Putamen (tissue), 1 donor: ENCODE measurements around the gene IFNGR2.
"Not testable (repeated sequence)": the region's sequence is repeated elsewhere in the genome, so short reads cannot be mapped to it uniquely, and the experiment has no call there.

Experiments used
- DNase-seq: peaks from one replicate; pipeline ENCODE4 v3.0.0-alpha.2; 2016; ENCODE audit warnings: low spot score

The IFNGR2 gene

DNA sequence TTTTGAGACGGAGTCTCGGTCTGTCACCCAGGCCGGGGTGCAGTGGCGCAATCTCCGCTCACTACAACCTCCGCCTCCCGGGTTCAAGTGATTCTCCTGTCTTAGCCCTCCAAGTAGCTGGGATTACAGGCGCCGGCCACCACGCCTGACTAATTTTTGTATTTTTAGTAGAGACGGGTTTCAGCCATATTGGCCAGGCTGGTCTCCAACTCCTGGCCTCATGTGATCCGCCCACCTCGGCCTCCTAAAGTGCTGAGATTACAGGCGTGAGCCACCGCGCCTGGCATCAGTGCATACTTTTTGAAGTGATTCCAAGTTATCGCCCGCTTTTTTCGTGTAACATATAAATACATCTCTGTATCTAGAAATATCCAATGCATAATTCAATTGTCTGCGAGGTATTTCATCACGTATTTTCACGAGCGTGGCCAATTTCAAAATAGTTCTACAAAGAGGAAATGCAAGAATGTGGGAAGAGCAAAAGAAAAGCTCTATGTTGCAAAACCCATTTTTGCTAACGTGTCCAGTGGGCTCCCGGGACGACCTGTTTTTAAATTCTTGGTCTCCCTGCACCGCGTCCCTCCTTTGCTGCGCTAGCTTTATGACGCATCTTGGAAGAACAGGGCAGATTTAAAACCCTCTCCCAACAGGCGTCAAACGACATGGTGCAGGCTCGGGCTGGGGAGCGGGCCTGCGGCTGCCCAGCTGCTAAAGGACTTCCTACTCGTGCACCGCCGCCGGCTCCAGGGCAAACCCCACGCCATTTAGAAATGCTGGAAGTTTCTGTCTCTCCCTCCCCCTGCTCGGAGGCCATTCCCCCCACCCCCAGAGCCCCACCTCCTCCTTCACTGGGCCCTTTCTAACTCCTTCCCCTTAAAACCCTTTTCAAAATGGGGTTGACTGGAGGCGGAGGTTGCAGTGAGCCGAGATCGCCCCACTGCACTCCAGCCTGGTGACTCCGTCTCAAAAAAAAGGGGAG lies 923 bp upstream of the IFNGR2 start:
- DNase-seq, result peak; percentile 53

DNA sequence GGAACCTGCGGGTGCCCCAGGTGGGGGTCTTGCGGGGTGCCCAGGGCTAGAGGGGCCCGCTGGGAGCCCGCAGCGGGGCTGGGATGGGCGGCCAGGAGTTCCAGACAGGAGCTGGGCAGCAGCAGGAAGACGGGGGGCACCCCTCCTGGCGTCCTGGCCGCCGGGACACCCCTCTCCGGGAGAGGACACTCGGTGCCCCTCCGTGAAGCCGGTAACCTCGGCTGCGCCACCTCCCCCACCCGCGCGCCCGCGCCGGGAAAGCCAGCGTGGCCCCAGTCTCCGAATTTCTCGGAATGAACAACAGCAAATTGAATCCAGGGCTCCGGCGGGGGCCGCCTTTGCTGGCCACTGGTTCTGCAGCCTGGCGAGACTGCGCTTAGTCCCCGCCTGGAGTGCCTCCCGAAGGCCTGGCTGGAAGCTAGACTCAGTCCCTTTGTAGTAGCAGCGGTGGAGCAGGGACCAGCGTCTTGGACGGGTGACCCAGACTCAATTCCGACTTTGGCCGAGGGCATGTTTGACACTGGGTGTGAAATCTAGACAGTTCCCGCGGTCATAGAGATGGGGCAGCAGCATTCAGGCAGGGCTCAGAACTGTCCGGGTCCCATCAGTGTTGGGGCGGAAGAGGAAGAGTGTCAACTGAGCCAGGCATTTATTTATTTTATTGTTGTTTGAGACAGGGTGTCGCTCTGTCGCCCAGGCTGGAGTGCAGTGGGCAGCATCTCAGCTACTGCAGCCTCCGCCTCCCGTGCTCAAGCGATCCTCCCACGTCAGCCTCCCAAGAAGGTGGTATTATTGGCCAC lies 773 bp downstream of the IFNGR2 start:
- peak; percentile 38 for DNase-seq

DNA sequence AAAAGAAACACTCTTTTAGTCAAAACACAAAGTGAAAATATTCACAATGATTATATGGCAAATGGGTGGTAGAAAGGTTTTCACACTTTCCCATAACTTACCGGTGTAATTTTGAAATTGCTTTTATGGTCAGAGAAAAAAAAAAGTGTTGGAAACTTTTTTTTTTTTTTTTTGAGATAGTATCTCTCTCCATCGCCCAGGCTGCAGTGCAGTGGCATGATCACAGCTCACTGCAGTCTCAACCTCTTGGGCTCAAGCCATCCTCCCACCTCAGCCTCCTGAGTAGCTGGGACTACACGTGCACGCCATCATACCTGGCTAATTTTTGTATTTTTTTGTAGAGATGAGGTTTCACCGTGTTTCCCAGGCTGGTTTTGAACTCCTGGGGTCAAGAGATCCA lies 3.3 kb downstream of the IFNGR2 start:
- no peak for DNase-seq

DNA sequence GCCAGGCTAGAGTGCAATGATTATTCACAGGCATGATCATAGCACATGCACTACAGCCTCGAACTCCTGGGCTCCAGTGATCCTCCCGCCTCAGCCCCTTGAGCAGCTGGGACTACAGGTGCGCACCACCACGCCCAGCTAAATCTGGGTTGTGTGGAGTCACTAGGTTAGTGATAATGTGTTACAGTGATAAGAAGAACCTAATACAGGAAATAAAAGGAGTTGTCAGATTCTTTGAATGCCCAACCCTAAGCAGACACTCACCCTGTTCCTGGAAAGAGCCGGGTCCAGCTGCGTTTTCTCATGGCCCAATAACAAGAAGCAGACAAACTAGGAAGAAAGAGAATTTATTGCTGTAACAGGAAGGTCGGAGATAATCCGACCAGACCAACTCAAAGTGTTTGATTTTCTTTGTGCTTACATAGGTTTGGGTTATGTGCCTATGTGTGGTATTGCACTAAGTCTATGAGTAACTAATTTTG lies 8.8 kb downstream of the IFNGR2 start:
- DNase-seq, result no peak

DNA sequence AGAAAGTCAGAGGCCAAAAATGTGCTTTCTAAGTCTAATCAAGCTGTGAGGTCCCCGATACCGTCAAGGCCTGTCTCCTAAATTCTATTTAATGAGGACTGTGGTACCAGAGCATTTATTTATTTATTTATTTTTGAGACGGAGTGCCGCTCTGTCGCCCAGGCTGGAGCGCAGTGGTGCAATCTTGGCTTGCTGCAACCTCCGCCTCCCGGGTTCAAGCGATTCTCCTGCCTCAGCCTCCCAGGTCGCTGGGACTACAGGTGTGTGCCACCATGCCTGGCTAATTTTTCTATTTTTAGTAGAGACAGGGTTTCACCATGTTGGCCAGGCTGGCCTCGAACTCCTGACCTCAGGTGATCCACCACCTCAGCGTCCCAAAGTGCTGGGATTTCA lies 9.2 kb downstream of the IFNGR2 start:
- not testable (repeated sequence) for DNase-seq

DNA sequence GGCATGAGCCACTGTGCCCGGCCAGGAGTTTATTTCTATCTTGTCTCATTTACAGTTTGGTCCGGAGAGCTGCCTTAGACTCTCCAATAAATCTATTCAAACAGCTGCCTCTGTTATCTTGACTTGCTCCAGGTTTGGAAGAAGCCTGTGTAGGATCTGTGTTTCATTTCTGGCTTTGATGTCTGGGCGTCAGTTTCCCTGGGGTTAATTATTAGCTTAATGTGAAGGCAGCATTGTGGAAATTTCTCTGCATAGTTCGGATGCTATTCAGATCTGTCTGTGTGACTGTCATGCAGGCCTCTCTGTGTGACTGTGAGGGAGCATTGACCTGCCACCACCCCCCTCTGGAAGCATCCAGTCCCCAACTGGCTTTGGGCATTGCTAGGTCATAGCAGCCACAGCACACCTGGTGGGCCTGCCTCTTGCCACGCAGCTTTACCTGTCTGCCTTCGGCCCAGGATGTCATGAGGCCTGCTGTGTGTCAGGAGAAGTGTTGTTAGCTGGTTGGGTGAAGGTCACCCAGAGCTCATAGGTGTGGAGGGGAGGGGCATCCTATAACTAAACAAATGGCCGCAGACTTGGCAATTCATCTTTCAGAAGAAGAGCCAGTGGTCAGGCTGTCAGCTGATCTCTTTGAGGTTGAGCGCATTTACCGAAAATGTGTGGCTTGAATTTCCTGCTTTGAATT lies 9.8 kb downstream of the IFNGR2 start:
- DNase-seq, result no peak

DNA sequence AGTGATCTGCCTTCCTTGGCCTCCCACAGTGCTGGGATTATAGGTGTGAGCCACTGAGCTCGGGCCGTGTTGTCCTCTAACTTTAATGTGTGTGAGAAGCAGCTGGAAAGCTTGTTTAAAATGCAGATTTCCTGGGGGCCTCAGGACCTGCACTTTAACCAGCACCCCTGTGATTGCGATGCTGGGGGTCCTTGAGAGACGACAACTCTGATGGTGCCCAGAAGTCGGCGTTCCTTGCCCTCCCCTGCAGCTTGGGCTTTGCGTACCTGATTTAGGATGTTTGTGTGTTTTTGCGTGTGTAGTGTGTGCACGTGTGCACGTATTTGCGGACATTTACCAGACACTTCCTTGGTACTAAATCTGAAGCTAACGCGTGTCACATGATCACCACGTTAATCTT lies 10.9 kb downstream of the IFNGR2 start:
- DNase-seq, result no peak

DNA sequence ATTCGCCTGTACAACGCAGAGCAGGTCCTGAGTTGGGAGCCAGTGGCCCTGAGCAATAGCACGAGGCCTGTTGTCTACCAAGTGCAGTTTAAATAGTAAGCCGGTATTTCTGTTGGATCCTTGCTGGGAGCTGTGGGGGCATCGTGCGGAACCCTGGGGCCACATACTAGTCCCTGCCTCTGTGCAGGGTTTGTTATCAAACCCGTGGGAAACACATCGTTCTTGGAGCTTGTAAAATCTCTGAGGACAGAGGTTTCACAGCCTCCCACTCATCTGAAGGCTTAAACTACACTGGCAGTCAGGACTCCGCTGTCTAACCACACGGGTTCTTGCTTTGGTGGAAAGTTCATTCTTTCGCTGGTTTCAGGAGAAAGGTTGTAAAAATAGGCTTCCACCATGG lies 11.7 kb downstream of the IFNGR2 start:
- no peak for DNase-seq

DNA sequence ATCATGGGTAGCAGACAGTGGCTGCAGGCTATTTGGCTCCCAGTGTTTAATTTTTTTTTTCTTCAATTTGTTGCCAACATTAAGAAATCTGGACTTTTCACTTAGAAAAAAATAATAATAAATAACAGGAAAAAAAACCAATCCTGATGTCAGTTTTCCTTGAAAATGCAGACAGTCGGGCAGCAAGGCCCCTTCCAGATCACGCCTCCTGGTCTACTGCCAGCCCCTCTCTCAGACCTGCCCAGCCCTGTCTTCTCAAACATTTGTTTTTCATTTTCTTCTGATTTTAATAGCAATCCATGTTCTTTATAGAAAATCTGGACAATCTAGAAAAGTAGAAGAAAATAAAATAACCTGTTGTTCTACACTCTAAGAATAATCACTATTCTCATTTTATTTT lies 15.5 kb downstream of the IFNGR2 start:
- DNase-seq, result no peak

DNA sequence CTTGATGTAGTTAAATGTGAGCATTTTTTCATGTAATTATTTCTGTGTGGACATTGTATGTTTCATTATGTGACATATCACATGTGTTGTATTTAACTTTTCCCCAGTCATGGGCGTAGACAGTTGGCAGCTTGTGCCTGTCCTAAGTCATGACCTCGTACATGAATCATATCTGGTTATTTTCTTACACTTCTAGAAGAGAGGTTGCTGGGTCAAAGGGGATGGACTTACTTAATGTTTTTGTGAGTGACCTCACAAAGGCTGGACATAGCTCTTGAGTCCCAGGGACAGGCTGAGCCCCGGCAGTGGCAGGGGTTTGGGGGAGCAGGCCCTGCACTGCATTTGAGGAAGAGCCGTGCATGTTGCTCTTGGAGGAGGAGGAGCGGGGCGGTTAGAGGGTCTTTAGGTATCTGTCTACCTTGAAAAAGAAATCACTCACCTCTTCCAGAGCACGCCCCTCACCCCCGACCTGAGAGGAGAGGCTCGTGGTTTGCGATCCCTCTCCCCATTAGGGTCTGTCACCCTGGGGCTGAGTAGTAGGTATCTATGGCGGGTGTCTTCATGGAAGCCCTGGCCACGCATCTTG lies 16.4 kb downstream of the IFNGR2 start:
- DNase-seq, result no peak

DNA sequence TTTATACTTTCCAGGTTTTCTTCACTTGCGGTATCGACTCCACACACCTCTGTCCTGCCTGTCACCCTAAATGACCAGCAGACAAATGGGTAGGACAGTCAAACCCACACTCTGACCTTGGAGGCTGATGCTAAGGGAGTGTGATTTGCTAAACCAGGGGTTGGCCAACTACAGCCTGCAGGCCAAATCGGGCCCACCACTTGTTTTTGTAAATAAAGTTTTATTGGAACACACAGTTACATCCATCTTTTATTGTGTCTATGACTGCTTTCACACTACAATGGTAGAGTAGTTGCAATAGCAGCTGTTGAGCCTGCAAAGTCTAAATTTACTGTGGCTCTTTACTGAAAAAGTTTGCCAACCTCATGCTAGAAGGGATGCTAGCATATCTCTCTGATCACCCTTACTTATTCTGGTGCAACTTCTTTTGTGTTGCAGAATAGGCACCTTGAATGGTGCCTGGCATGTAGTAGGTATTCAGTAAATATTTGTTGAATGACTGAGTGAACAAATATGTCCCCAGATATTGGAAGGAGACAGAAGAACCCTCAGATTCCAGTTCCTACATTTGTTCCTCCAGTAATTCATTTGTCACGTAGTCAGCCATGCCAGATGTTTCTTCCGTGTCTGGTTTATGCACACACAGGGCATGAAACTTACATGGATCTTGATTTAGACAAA lies 18.6 kb downstream of the IFNGR2 start:
- no peak for DNase-seq

DNA sequence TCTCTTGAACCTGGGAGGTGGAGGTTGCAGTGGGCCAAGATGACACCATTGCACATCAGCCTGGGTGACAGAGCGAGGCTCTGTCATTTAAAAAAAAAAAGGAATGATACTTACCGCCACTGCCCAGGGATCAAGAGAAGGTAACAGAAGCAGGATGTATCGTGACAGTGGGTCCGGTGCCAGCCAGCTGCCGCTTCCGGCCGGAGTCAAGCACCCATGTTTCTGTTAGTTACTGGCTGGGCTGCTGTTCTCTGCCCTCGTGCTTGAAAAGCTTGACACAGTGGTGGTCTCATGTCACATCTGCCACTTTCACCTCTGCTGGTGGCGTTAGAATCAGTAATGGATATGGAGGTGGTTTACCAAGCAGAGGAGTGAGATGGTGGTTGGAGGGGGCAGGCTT lies 21.0 kb downstream of the IFNGR2 start:
- no peak for DNase-seq

DNA sequence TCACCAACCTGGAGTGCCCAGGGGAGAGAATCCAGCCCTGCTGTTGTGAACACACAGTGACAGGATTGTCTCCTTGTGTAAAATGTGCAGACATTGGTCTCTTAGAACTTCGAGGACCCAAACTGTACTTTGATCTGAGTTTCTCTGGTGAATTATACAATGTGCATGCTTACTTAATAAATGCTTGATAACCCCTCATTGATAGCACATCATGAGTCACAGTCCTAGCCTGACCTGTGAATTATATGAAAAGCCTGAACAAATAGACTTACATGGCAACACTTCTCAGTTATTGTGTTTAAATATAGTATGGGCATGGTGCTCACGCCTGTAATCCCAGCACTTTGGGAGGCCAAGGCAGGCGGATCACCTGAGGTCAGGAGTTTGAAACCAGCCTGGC lies 22.6 kb downstream of the IFNGR2 start:
- DNase-seq, result no peak

DNA sequence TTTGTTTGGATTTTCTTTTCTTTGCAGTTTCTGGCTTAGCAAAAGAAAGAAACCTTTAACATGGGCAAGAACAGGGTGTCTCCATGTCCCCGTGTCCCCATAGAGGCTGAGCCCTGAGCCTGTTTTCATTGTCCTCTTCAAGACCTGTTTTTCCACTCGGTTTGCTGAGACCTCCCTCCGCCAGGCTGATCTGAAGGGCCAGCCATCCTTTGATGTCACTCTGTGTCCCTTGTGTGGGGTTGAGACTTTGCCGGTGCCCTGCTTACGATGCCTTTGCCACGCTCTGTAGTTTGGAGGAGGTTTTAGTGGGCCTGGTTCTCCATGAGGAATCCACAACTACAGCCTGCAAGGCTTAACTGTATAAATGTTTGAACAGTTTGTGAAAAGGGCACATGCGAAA lies 23.8 kb downstream of the IFNGR2 start:
- no peak for DNase-seq

DNA sequence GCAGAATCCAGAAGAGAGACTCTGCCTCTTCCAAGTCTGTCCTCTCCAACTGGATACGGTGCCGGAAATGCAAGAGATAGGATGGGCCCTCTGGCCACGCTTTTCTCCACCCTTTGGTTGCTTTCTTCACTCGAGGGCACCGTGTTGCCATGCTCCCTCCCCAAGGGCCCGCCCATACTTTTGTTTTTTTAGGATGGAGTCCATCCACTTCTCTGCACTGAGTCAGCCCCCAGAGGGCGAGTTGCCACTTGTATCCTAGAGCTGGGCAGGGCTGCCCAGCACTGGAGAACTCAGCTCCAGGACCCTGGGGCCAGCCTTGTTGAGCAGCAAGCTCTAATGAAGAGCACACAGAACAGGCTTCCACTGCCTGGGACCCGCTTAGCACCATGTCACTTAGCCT lies 25.5 kb downstream of the IFNGR2 start:
- no peak for DNase-seq

DNA sequence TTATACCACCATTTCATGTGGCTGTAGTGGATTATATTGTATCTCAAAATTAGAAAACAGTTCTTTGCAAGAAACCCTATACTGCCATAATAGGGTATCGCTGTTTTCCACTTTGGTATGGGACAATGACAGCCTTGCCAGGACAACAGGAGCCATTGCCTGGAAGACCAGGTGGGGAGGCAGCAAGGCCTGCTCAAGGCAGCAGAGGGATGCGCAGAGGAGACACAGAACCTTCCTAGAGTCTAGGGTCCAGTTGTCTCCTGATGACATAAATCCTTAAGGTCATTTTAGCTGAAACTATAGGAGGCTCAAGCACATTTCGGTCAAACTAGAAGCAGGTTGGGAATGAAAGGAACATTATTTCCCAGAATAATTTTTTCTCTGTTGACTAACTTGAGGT lies 27.6 kb downstream of the IFNGR2 start:
- DNase-seq, result no peak

DNA sequence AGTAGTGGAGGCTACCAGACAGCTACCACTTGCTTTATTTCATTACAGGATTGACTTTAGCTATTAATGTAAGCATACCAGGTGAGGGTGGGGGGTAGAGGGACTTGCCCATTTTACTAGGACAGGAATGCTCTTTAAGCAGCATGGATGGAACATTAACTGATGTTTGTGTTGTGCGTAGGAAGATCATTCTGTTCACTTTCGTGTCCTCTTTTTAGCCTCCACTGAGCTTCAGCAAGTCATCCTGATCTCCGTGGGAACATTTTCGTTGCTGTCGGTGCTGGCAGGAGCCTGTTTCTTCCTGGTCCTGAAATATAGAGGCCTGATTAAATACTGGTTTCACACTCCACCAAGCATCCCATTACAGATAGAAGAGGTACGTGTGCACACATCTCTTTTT lies 29.3 kb downstream of the IFNGR2 start:
- peak; percentile 52 for DNase-seq

DNA sequence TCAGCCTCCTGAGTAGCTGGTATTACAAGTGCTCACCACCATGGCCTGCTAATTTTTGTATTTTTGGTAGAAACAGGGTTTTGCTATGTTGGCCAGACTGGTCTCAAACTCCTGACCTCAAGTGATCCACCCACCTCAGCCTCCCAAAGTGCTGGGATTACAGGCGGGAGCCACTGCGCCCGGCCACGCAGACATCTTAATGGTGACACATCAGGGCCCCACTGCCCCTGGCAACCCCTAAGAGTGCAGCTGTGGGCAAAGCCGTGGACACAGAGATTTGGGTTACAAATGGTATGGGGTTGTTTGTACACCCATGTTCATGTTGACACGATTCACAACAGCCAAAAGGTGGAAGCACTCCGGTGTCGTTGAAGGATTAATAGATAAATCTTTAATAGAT lies 29.8 kb downstream of the IFNGR2 start:
- DNase-seq, result no peak

DNA sequence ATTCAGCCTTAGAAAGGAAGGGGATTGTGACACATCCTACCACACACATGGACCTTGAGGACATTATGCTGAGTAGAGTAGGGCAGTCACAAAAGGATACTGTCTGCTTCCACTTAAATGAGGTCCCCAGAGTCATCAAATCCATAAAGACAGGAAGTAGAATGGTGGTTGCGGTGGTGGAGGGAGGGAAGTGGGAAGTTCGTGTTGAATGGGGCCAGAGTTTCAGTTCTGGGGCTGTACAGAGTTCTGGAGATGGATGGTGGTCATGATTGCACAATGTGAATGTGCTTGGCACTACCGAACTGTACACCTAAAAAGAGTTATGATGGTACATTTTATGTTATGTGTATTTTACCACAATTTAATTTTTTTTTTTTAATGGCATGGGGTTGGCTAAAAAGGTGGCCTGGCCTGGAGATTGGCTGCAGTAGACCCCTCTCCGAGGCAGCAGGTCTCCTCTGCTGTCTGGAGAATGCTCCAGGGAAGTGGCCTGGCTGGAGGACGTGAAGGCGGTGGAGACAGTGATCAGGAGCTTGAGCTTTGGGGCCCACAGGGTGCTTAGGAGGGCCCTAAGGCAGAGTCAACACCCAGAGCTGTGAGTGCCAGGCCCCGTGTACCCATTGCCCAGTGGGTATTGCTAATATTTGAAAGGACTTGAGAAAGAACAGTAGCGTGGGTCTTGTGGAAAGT lies 30.4 kb downstream of the IFNGR2 start:
- peak; percentile 36 for DNase-seq

DNA sequence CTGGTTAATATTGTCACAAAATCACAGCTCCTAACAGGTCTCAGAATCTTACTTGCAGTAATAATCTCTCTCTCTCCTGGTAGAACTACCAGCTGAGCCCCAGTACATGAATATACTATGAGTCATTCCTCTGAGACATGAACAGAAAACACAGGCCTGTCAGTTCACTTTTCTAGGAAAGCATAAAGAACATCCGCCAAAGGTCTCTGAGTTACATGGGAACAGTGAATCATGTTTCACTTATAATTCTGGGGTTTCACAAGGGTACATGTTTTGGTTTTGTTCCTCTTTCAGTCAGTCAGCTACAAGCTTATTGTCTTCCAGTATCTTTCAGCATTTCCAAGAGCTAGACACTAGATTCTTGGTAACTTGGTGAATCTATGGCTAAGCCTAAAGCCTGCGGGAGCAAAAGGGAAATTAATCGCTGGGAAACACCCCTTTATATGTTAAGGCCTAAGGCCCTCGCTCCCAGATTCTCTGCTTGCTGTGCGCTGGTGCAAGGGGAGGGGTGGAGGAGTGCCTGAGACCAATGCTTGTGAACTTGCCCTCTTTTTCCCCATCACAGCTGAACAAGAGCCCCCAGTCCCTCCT lies 31.7 kb downstream of the IFNGR2 start:
- DNase-seq, result peak; percentile 58
